Measurements from ENCODE around the gene BDP1.

Gene BDP1

DNA sequence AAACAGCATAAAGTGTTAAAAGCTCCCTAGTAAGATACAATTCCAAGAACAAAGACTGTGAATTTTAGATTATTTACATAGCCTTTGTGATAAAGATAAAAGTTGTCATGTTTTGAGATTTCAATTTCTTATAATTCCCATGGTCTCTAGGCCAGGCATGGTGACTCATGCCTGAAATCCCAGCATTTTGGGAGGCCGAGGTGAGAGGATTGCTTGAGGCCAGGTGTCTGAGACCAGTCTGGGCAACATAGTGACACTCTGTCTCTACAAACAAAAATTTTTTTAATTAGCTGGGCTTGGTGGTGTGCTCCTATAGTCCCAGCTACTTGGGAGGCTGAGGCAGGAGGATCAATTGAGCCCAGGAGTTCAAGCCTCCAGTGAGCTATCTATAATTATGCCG is 48.1 kb downstream of the BDP1 start:
- TF ChIP-seq FOXP2 (optimal IDR thresholded peaks at IDR 0.05; ENCODE audit: borderline replicate concordance, extremely low read depth, extremely low read length, insufficient read depth) (no peak), POLR2AphosphoS5 (IDR thresholded peaks at IDR 0.05; ENCODE audit: low read depth, low read length) (no peak), TAF1 (IDR thresholded peaks at IDR 0.05; ENCODE audit: borderline replicate concordance, insufficient read depth, low read length) (no peak), SIN3A (IDR thresholded peaks at IDR 0.05; ENCODE audit: borderline replicate concordance, insufficient read depth, low read length) (no peak), REST (IDR thresholded peaks at IDR 0.05; ENCODE audit: insufficient read depth in 1 of 2, low read depth in 2 of 2, low read length in 2 of 2) (no peak)

DNA sequence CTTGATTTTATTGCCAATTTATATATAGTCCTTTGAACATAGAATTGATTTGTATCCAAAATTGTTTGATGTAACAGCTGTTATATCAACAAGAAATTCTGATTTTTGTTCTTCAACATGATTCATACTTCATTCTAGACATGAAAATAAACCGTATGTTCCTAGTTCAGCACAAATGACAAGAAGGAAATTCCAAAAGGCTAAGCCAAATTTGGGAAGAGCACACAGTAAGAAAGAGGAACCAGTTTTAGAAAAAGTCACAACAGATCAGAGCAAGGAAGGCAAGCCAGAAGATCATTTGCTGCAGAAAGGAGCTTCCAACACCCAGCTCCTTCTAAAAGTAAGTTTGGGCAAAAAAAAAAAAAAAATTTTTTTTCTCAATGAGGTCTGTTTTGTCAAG is 66.7 kb downstream of the BDP1 start:
- TF ChIP-seq TAF1 (IDR thresholded peaks at IDR 0.05; ENCODE audit: borderline replicate concordance, insufficient read depth, low read length) (no peak), REST (IDR thresholded peaks at IDR 0.05; ENCODE audit: insufficient read depth in 1 of 2, low read depth in 2 of 2, low read length in 2 of 2) (no peak), SIN3A (IDR thresholded peaks at IDR 0.05; ENCODE audit: borderline replicate concordance, insufficient read depth, low read length) (no peak), FOXP2 (optimal IDR thresholded peaks at IDR 0.05; ENCODE audit: borderline replicate concordance, extremely low read depth, extremely low read length, insufficient read depth) (no peak), POLR2AphosphoS5 (IDR thresholded peaks at IDR 0.05; ENCODE audit: low read depth, low read length) (no peak)

- no peak for TF ChIP-seq SIN3A (IDR thresholded peaks at IDR 0.05; ENCODE audit: borderline replicate concordance, insufficient read depth, low read length)
- TF ChIP-seq FOXP2 (optimal IDR thresholded peaks at IDR 0.05; ENCODE audit: borderline replicate concordance, extremely low read depth, extremely low read length, insufficient read depth) = no peak
- TF ChIP-seq TAF1 (IDR thresholded peaks at IDR 0.05; ENCODE audit: borderline replicate concordance, insufficient read depth, low read length) = no peak
- no peak for TF ChIP-seq POLR2AphosphoS5 (IDR thresholded peaks at IDR 0.05; ENCODE audit: low read depth, low read length)
- no peak for TF ChIP-seq REST (IDR thresholded peaks at IDR 0.05; ENCODE audit: insufficient read depth in 1 of 2, low read depth in 2 of 2, low read length in 2 of 2)
These were observed 72.8 kb downstream of the BDP1 start for GRCh38 chr5:71528206-71528605.

DNA sequence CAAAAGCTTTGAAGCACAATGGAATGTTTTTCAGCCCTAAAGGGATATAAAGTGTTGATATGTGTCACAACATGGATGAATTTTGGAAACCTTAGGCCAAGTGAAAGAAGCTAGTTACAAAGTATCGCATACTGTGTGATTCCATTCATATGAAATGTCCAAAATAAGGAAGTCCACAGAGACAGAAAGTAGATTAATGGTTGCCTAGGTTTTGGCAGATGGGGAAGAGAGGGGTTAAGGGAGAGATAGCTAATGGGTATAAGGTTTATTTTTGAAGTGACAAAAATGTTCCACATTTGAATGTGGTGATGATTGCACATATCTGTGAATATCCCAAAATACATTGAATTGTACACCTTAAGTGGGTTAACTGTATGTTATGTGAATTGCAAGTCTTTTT is 74.2 kb downstream of the BDP1 start:
- TF ChIP-seq REST (IDR thresholded peaks at IDR 0.05; ENCODE audit: insufficient read depth in 1 of 2, low read depth in 2 of 2, low read length in 2 of 2) (no peak), SIN3A (IDR thresholded peaks at IDR 0.05; ENCODE audit: borderline replicate concordance, insufficient read depth, low read length) (no peak), FOXP2 (optimal IDR thresholded peaks at IDR 0.05; ENCODE audit: borderline replicate concordance, extremely low read depth, extremely low read length, insufficient read depth) (no peak), TAF1 (IDR thresholded peaks at IDR 0.05; ENCODE audit: borderline replicate concordance, insufficient read depth, low read length) (no peak), POLR2AphosphoS5 (IDR thresholded peaks at IDR 0.05; ENCODE audit: low read depth, low read length) (no peak)

DNA sequence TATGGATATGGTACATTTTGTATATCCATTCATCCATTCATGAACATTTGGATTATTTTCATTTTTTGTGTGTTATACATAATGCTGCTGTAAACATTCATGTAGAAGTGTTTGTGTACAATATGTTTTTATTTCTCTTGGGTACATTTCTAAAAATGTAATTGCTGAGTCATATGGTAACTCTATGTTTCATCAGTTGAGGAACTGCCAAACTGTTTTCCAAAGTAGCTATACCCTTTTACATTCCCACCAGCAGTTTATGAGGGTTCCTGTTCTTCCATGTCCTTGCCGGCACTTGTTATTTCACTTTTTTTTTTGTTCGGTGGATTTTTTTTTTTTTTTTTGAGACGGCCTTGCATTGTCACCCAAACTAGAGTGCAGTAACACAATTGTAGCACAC is 77.7 kb downstream of the BDP1 start:
- TF ChIP-seq SIN3A (IDR thresholded peaks at IDR 0.05; ENCODE audit: borderline replicate concordance, insufficient read depth, low read length) = no peak
- no peak for TF ChIP-seq POLR2AphosphoS5 (IDR thresholded peaks at IDR 0.05; ENCODE audit: low read depth, low read length)
- TF ChIP-seq TAF1 (IDR thresholded peaks at IDR 0.05; ENCODE audit: borderline replicate concordance, insufficient read depth, low read length) = no peak
- TF ChIP-seq REST (IDR thresholded peaks at IDR 0.05; ENCODE audit: insufficient read depth in 1 of 2, low read depth in 2 of 2, low read length in 2 of 2) = no peak
- TF ChIP-seq FOXP2 (optimal IDR thresholded peaks at IDR 0.05; ENCODE audit: borderline replicate concordance, extremely low read depth, extremely low read length, insufficient read depth) = no peak
